Breast epithelium (tissue), 4 donors: ENCODE measurements around the gene CPT1C. TPM values are rescaled to one million over a fixed set of nuclear protein-coding genes. Genes with fewer than 3 reads are reported as not detected.
A peak's percentile ranks its signal among the peaks of the same experiment; 100 is the strongest.

Experiments used
- DNase-seq, 2 donors: peaks; one replicate each; pipeline ENCODE4 v3.0.0-alpha.2; 2019; ENCODE audit warnings: low spot score in 2 of 2
- H3K27ac ChIP-seq, 2 donors: fragments of 200-600 bp; sonication (generic) in 1 of 2; one replicate each; pipeline ENCODE4 v1.5.1; 2016 to 2019; ENCODE audit warnings: mild to moderate bottlenecking in 1 of 2
- H3K27me3 ChIP-seq, 2 donors: fragments of 200-600 bp; sonication (generic) in 1 of 2; one replicate each; pipeline versions ENCODE4 v1.5.1 to v1.6.0; 2017 to 2019; ENCODE audit warnings: control low read depth in 1 of 2, mild to moderate bottlenecking in 1 of 2
- H3K36me3 ChIP-seq: fragments of 200-600 bp; one replicate; pipeline ENCODE4 v1.5.1; 2019
- H3K4me1 ChIP-seq, 2 donors: fragments of 200-600 bp; sonication (generic); one replicate each; pipeline ENCODE4 v1.5.1; 2016 to 2019; ENCODE audit warnings: control low read depth in 1 of 2
- H3K4me3 ChIP-seq, 3 donors: fragments of 200-600 bp; sonication (generic); 1 replicate in 2 of 3; 2 replicates in 1 of 3; pipeline ENCODE4 v1.5.1; 2016 to 2019; ENCODE audit warnings: mild to moderate bottlenecking in 3 of 3, moderate library complexity in 2 of 3
- H3K9me3 ChIP-seq, 2 donors: fragments of 200-600 bp; sonication (generic) in 1 of 2; one replicate each; pipeline ENCODE4 v1.5.1; 2016 to 2019; ENCODE audit warnings: control low read depth in 1 of 2
- POLR2A ChIP-seq: fragments of 450-650 bp; IDR thresholded peaks from one replicate; pipeline ENCODE4 v1.6.1; 2016; ENCODE audit warnings: antibody characterized with exemption, mild to moderate bottlenecking, moderate library complexity
- POLR2AphosphoS5 ChIP-seq, 3 donors: sonication (generic); formaldehyde crosslinking; IDR thresholded peaks; one replicate each; pipeline ENCODE4 v1.6.1; 2017; ENCODE audit warnings: antibody characterized with exemption in 3 of 3
- intact Hi-C: fragments of 100-400 bp; cut with DNase I; formaldehyde crosslinking; loops from one replicate; pipeline ENCODE4 v1.15.1; 2023; ENCODE audit warnings: low total_unique reads
- total RNA-seq, 3 donors: library from RNA; depleted of rRNA; stranded (reverse); fragments of >200 nt; gene quantifications; one replicate each; pipeline ENCODE4 v1.1.0, GENCODE V29; 2016
- TF ChIP-seq, protein P1 (sequence below), 3 donors: fragments of 450-650 bp; IDR thresholded peaks; one replicate each; pipeline ENCODE4 v1.5.1; 2016 to 2017; ENCODE audit warnings: antibody characterized with exemption in 3 of 3, mild to moderate bottlenecking in 3 of 3, moderate library complexity in 3 of 3

The CPT1C gene
- total RNA-seq, 3 donors from 2014 or later = 0.80 to 14.4 (median 2.8) TPM

GRCh38 chr19:49689133-49690078 is 1.5 kb upstream of the CPT1C start, which contains the start of gene ADM5:
TSS of gene ADM5 (plus strand) at chr19:49689594. CDS start at chr19:49689838, 244 bp downstream.
- no peaks in the 10 kb centered on the region for H3K9me3 ChIP-seq
- H3K4me3 ChIP-seq = peak within 1 kb of the TSS; percentile 46 to 75 (median 58)
- H3K27me3 ChIP-seq = no peaks in the 10 kb centered on the region
- TF ChIP-seq POLR2AphosphoS5 (IDR thresholded peaks at IDR 0.05) (no peak), POLR2A (no peak)
- TF ChIP-seq, protein P1, sequence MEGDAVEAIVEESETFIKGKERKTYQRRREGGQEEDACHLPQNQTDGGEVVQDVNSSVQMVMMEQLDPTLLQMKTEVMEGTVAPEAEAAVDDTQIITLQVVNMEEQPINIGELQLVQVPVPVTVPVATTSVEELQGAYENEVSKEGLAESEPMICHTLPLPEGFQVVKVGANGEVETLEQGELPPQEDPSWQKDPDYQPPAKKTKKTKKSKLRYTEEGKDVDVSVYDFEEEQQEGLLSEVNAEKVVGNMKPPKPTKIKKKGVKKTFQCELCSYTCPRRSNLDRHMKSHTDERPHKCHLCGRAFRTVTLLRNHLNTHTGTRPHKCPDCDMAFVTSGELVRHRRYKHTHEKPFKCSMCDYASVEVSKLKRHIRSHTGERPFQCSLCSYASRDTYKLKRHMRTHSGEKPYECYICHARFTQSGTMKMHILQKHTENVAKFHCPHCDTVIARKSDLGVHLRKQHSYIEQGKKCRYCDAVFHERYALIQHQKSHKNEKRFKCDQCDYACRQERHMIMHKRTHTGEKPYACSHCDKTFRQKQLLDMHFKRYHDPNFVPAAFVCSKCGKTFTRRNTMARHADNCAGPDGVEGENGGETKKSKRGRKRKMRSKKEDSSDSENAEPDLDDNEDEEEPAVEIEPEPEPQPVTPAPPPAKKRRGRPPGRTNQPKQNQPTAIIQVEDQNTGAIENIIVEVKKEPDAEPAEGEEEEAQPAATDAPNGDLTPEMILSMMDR (IDR thresholded peaks at IDR 0.05) = peak in 1 of 3 donors; percentile 31
- DNase-seq = peak; percentile 50 to 72
- H3K4me1 ChIP-seq = peaks cover 0 to 6% of the 10 kb centered on the region in 2 donors
- intact Hi-C loops = no loop called here
- peak within 1 kb of the TSS; percentile 70 to 76 for H3K27ac ChIP-seq
- H3K36me3 ChIP-seq = no peaks in the 10 kb centered on the region

- TF ChIP-seq, protein P1 (IDR thresholded peaks at IDR 0.05) = no peak
- TF ChIP-seq POLR2A (no peak), POLR2AphosphoS5 (IDR thresholded peaks at IDR 0.05) (no peak)
- H3K36me3 ChIP-seq = no peaks in the 10 kb centered on the region
- H3K4me3 ChIP-seq = peak overlapping the region; percentile 46 to 75 (median 58)
- H3K27me3 ChIP-seq = no peaks in the 10 kb centered on the region
- peaks cover 0 to 6% of the 10 kb centered on the region in 2 donors for H3K4me1 ChIP-seq
- H3K27ac ChIP-seq = peak overlapping the region; percentile 70 to 76
- intact Hi-C loops = no loop called here
- no peaks in the 10 kb centered on the region for H3K9me3 ChIP-seq
- DNase-seq = no peak
These were observed 749 bp upstream of the CPT1C start for GRCh38 chr19:49690079-49690655.

DNA sequence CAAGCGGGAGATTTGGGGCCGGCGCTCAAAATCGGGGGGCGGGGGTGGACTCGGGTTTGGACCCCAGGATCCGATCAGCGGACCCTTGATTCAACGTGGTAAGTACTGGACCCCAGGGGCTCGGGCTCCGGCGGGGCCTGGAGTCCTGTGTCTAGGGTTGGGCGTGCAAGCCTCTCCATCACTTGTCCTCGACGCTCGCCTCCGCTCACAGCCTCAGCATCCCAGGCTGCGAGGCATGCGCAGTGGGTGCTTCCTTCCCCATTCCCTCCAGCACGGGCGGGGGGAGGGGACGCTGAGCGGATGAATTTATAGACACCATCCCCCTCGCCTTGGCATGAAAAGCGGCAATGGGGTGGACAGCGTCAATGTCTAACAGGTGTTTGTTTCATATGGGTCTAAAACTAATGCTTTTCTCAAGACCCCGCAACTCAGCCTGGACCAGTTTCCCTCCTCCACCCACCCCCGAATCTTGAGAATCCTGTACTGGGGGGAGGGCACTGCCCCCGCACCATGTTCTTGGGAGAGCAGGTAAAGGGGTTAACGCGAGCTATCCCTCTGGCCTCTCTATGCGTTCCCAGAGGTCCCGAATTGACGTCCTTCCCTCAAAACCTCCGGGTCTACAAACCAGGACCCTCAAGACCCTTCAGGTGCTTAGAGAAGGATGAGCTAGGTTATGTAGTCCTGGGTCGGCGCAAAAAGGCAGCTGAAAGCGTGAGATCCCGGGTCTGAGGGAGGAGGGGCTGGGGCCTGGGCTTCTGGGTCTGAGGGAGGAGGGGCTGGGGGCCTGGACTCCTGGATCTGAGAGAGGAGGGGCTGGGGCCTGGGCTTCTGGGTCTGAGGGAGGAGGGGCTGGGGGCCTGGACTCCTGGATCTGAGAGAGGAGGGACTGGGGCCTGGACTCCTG is 579 bp downstream of the CPT1C start:
- Histone ChIP-seq H3K4me3 (peak overlapping the region; percentile 46 to 75 (median 58)), H3K27ac (peak overlapping the region in 1 of 2 donors; percentile 70), H3K9me3 (no peaks in the 10 kb centered on the region), H3K36me3 (no peaks in the 10 kb centered on the region), H3K27me3 (no peaks in the 10 kb centered on the region), H3K4me1 (peaks cover 0 to 6% of the 10 kb centered on the region in 2 donors)
- no peak for DNase-seq
- TF ChIP-seq POLR2A (no peak), POLR2AphosphoS5 (IDR thresholded peaks at IDR 0.05) (no peak)
- TF ChIP-seq, protein P1 (IDR thresholded peaks at IDR 0.05) = no peak
- intact Hi-C loops = no loop called here

DNA sequence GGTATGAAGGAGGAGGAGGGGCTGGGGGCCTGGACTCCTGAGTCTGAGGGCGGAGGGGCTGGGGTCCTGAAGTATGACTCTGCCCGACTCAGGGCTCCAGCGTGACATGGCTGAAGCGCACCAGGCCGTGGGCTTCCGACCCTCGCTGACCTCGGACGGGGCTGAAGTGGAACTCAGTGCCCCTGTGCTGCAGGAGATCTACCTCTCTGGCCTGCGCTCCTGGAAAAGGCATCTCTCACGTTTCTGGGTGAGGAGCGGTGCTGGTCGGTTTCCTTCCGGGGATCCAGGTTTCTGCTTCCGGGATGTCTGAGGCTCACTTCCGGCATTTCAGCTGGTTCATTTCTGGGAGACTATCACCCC is 1.2 kb downstream of the CPT1C start:
- Histone ChIP-seq H3K27me3 (no peaks in the 10 kb centered on the region), H3K4me3 (peak overlapping the region in 1 of 3 donors; percentile 58), H3K36me3 (no peaks in the 10 kb centered on the region), H3K4me1 (peaks cover 0 to 6% of the 10 kb centered on the region in 2 donors), H3K9me3 (no peaks in the 10 kb centered on the region), H3K27ac (no peak overlapping the region)
- TF ChIP-seq POLR2A (no peak), POLR2AphosphoS5 (IDR thresholded peaks at IDR 0.05) (no peak)
- intact Hi-C loops = no loop called here
- no peak for DNase-seq

DNA sequence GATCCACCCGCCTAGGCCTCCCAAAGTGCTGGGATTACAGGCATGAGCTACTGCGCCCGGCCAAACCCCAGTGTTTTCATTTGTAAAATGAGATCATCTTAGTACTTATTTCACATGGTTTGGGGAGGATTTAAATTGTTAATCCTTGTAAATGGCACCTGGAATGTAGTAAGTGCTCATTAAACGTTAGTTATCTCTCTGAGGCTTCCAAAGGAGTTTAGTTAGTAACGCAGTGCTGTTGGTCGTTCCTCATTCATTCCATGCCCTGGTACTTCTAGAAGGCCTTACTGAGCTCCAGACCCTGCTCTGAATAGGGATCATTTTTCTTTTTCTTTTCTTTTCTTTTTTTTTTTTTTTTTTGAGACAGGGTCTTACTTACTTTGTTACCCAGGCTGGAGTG is 5.2 kb downstream of the CPT1C start:
- TF ChIP-seq, protein P1 (IDR thresholded peaks at IDR 0.05) = no peak
- TF ChIP-seq POLR2A (no peak), POLR2AphosphoS5 (IDR thresholded peaks at IDR 0.05) (no peak)

More for the DNA sequence above, 5.2 kb downstream of the CPT1C start:
- H3K36me3 ChIP-seq = no peaks in the 10 kb centered on the region
- H3K4me3 ChIP-seq = no peak overlapping the region
- intact Hi-C loops = no loop called here
- no peaks in the 10 kb centered on the region for H3K27me3 ChIP-seq
- DNase-seq = no peak
- no peaks in the 10 kb centered on the region for H3K4me1 ChIP-seq
- no peaks in the 10 kb centered on the region for H3K9me3 ChIP-seq
- H3K27ac ChIP-seq = no peak overlapping the region
